Breast epithelium (tissue), 4 donors: Measurements from ENCODE around the gene MAL. TPM values are rescaled to one million over a fixed set of nuclear protein-coding genes. Genes with fewer than 3 reads are reported as not detected.

Source experiments
- DNase-seq, 2 donors: peaks; one replicate each; pipeline ENCODE4 v3.0.0-alpha.2; 2019; ENCODE audit warnings: low spot score in 2 of 2
- H3K27ac ChIP-seq, 2 donors: fragments of 200-600 bp; sonication (generic) in 1 of 2; one replicate each; pipeline ENCODE4 v1.5.1; 2016 to 2019; ENCODE audit warnings: mild to moderate bottlenecking in 1 of 2
- H3K27me3 ChIP-seq, 2 donors: fragments of 200-600 bp; sonication (generic) in 1 of 2; one replicate each; pipeline versions ENCODE4 v1.5.1 to v1.6.0; 2017 to 2019; ENCODE audit warnings: control low read depth in 1 of 2, mild to moderate bottlenecking in 1 of 2
- H3K36me3 ChIP-seq: fragments of 200-600 bp; one replicate; pipeline ENCODE4 v1.5.1; 2019
- H3K4me1 ChIP-seq, 2 donors: fragments of 200-600 bp; sonication (generic); one replicate each; pipeline ENCODE4 v1.5.1; 2016 to 2019; ENCODE audit warnings: control low read depth in 1 of 2
- H3K4me3 ChIP-seq, 3 donors: fragments of 200-600 bp; sonication (generic); 1 replicate in 2 of 3; 2 replicates in 1 of 3; pipeline ENCODE4 v1.5.1; 2016 to 2019; ENCODE audit warnings: mild to moderate bottlenecking in 3 of 3, moderate library complexity in 2 of 3
- H3K9me3 ChIP-seq, 2 donors: fragments of 200-600 bp; sonication (generic) in 1 of 2; one replicate each; pipeline ENCODE4 v1.5.1; 2016 to 2019; ENCODE audit warnings: control low read depth in 1 of 2
- CTCF ChIP-seq, 3 donors: fragments of 450-650 bp; IDR thresholded peaks; one replicate each; pipeline ENCODE4 v1.5.1; 2016 to 2017; ENCODE audit warnings: antibody characterized with exemption in 3 of 3, mild to moderate bottlenecking in 3 of 3, moderate library complexity in 3 of 3
- POLR2A ChIP-seq: fragments of 450-650 bp; IDR thresholded peaks from one replicate; pipeline ENCODE4 v1.6.1; 2016; ENCODE audit warnings: antibody characterized with exemption, mild to moderate bottlenecking, moderate library complexity
- POLR2AphosphoS5 ChIP-seq, 3 donors: sonication (generic); formaldehyde crosslinking; IDR thresholded peaks; one replicate each; pipeline ENCODE4 v1.6.1; 2017; ENCODE audit warnings: antibody characterized with exemption in 3 of 3
- intact Hi-C: fragments of 100-400 bp; cut with DNase I; formaldehyde crosslinking; loops from one replicate; pipeline ENCODE4 v1.15.1; 2023; ENCODE audit warnings: low total_unique reads
- total RNA-seq, 3 donors: library from RNA; depleted of rRNA; stranded (reverse); fragments of >200 nt; gene quantifications; one replicate each; pipeline ENCODE4 v1.1.0, GENCODE V29; 2016

Gene MAL
- total RNA-seq, 3 donors from 2014 or later = 0.32 to 2.3 TPM; not detected in 1

- intact Hi-C loops = no loop called here
- no peak for DNase-seq
- Histone ChIP-seq H3K27me3 (peaks cover 0 to 8% of the 10 kb centered on the region in 2 donors), H3K4me3 (no peak overlapping the region), H3K9me3 (no peaks in the 10 kb centered on the region), H3K27ac (no peak overlapping the region), H3K36me3 (no peaks in the 10 kb centered on the region), H3K4me1 (no peaks in the 10 kb centered on the region)
- TF ChIP-seq POLR2AphosphoS5 (IDR thresholded peaks at IDR 0.05) (no peak), CTCF (IDR thresholded peaks at IDR 0.05) (no peak), POLR2A (no peak)
Observed at GRCh38 chr2:95054016-95054415, 28.5 kb downstream of the MAL start.

- H3K27me3 ChIP-seq = peaks cover 0 to 8% of the 10 kb centered on the region in 2 donors
- intact Hi-C loops = no loop called here
- TF ChIP-seq POLR2A (no peak), POLR2AphosphoS5 (IDR thresholded peaks at IDR 0.05) (no peak), CTCF (IDR thresholded peaks at IDR 0.05) (no peak)
Observed at GRCh38 chr2:95055262-95055661, 29.8 kb downstream of the MAL start.

GRCh38 chr2:95056044-95056443 lies 30.5 kb downstream of the MAL start:
- H3K27ac ChIP-seq = no peak overlapping the region

More at GRCh38 chr2:95055262-95055661, 29.8 kb downstream of the MAL start:
- Histone ChIP-seq H3K36me3 (no peaks in the 10 kb centered on the region), H3K27ac (no peak overlapping the region), H3K4me3 (no peak overlapping the region), H3K9me3 (no peaks in the 10 kb centered on the region), H3K4me1 (no peaks in the 10 kb centered on the region)
- no peak for DNase-seq

GRCh38 chr2:95056461-95057459 lies 31.3 kb downstream of the MAL start:
- Histone ChIP-seq H3K4me3 (no peak overlapping the region), H3K27ac (no peak overlapping the region), H3K4me1 (no peaks in the 10 kb centered on the region), H3K36me3 (no peaks in the 10 kb centered on the region), H3K9me3 (no peaks in the 10 kb centered on the region), H3K27me3 (peaks cover 0 to 8% of the 10 kb centered on the region in 2 donors)
- TF ChIP-seq CTCF (IDR thresholded peaks at IDR 0.05) = no peak
- DNase-seq = no peak
- intact Hi-C loops = no loop called here

More at GRCh38 chr2:95056044-95056443, 30.5 kb downstream of the MAL start:
- Histone ChIP-seq H3K9me3 (no peaks in the 10 kb centered on the region), H3K36me3 (no peaks in the 10 kb centered on the region), H3K4me3 (no peak overlapping the region), H3K27me3 (peaks cover 0 to 8% of the 10 kb centered on the region in 2 donors), H3K4me1 (no peaks in the 10 kb centered on the region)
- intact Hi-C loops = no loop called here
- DNase-seq = no peak
- no peak for TF ChIP-seq CTCF (IDR thresholded peaks at IDR 0.05)
- TF ChIP-seq POLR2AphosphoS5 (IDR thresholded peaks at IDR 0.05) = no peak
- no peak for TF ChIP-seq POLR2A
